ENCODE measurements around the gene KDM5A. TPM values are rescaled to one million over a fixed set of nuclear protein-coding genes. Genes with fewer than 3 reads are reported as not detected.
"Not testable (repeated sequence)": the region's sequence is repeated elsewhere in the genome, so short reads cannot be mapped to it uniquely, and the experiment has no call there.

Gene KDM5A
- polyA plus RNA-seq, 1 experiment, result 33.9 TPM

DNA sequence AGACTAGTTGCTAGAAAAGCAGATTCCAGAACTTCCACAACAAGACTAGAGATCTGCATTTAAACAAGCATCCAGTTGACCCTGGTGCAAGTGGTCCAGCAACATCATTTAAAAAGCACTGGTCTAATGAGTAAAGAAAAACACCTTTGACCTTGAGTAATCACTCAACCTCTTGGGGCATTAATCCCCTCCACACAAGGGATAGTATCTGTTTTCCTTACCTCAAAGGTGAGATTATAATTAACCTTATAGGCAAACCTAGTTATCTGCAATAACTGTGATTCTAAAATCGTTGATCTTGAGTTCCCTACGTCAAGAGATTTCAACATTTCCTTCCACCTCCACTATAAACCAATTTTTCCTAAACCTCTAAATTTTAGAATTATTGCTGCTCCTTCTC, 1.1 kb downstream of the KDM5A start:
- no peak overlapping the region for H3K27ac ChIP-seq (ENCODE audit: low read depth, low read length)

DNA sequence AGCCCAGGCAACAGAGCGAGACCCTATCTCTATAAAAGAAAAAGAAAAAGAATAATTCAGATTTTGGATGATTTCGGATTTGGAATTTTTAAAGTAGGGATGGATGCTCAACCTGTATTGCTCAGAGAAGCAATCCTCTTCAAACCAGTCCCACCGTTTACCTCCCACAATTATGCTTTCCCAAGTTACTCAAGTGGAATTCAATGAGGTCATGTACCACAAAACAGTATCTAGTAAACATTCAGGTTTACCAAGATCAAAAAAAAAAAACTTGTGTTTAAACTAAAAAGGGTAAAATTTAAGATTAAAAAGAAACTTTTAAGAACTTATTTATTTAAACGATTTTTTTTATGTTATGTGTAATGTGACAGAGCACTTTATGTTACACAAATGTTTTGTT, 2.5 kb downstream of the KDM5A start:
- ChIA-PET CTCF (no interaction called here), POLR2A (no interaction called here)
- Histone ChIP-seq H3K9me3 (ENCODE audit: control insufficient read depth, insufficient read depth, low read length) (no peaks in the 10 kb centered on the region), H3K4me3 (ENCODE audit: low read depth, low read length) (peak overlapping the region; percentile 93), H3K27me3 (ENCODE audit: control insufficient read depth, insufficient read depth, low read length) (no peaks in the 10 kb centered on the region), H3K27ac (ENCODE audit: low read depth, low read length) (no peak overlapping the region)
- no peak for DNase-seq (ENCODE audit: low read depth, low spot score)
- TF ChIP-seq, protein P1, sequence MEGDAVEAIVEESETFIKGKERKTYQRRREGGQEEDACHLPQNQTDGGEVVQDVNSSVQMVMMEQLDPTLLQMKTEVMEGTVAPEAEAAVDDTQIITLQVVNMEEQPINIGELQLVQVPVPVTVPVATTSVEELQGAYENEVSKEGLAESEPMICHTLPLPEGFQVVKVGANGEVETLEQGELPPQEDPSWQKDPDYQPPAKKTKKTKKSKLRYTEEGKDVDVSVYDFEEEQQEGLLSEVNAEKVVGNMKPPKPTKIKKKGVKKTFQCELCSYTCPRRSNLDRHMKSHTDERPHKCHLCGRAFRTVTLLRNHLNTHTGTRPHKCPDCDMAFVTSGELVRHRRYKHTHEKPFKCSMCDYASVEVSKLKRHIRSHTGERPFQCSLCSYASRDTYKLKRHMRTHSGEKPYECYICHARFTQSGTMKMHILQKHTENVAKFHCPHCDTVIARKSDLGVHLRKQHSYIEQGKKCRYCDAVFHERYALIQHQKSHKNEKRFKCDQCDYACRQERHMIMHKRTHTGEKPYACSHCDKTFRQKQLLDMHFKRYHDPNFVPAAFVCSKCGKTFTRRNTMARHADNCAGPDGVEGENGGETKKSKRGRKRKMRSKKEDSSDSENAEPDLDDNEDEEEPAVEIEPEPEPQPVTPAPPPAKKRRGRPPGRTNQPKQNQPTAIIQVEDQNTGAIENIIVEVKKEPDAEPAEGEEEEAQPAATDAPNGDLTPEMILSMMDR (IDR thresholded peaks at IDR 0.05; ENCODE audit: low read depth, low read length), result no peak

More for the DNA sequence above, 1.1 kb downstream of the KDM5A start:
- no peaks in the 10 kb centered on the region for H3K27me3 ChIP-seq (ENCODE audit: control insufficient read depth, insufficient read depth, low read length)
- DNase-seq (ENCODE audit: low read depth, low spot score), result no peak
- TF ChIP-seq, protein P1 (IDR thresholded peaks at IDR 0.05; ENCODE audit: low read depth, low read length), result no peak
- no peaks in the 10 kb centered on the region for H3K9me3 ChIP-seq (ENCODE audit: control insufficient read depth, insufficient read depth, low read length)
- peak overlapping the region; percentile 93 for H3K4me3 ChIP-seq (ENCODE audit: low read depth, low read length)
- CTCF ChIA-PET, result no interaction called here
- POLR2A ChIA-PET, result interaction anchor here (2.5 kb wide), 1 partner anchor 13 kb away, joined by 16 read pairs; the partner anchor contains the start of gene CCDC77

DNA sequence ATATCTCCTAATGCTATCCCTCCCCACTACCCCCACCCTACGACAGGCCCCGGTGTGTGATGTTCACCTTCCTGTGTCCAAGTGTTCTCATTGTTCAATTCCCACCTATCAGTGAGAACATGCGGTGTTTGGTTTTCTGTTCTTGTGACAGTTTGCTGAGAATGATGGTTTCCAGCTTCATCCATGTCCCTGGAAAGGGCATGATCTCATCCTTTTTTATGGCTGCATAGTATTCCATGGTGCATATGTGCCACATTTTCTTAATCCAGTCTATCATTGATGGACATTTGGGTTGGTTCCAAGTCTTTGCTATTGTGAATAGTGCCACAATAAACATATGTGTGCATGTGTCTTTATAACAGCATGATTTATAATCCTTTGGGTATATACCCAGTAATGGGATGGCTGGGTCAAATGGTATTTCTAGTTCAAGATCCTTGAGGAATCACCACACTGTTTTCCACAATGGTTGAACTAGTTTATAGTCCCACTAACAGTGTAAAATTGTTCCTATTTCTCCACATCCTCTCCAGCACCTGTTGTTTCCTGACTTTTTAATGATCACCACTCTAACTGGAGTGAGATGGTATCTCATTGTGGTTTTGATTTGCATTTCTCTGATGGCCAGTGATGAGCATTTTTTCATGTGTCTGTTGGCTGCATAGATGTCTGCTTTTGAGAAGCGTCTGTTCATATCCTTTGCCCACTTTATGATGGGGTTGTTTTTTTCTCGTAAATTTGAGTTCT, 18.2 kb downstream of the KDM5A start:
- H3K27me3 ChIP-seq (ENCODE audit: control insufficient read depth, insufficient read depth, low read length); DNase-seq (ENCODE audit: low read depth, low spot score); POLR2A ChIA-PET; CTCF ChIA-PET; H3K9me3 ChIP-seq (ENCODE audit: control insufficient read depth, insufficient read depth, low read length); H3K4me3 ChIP-seq (ENCODE audit: low read depth, low read length); H3K27ac ChIP-seq (ENCODE audit: low read depth, low read length): not testable (repeated sequence)

DNA sequence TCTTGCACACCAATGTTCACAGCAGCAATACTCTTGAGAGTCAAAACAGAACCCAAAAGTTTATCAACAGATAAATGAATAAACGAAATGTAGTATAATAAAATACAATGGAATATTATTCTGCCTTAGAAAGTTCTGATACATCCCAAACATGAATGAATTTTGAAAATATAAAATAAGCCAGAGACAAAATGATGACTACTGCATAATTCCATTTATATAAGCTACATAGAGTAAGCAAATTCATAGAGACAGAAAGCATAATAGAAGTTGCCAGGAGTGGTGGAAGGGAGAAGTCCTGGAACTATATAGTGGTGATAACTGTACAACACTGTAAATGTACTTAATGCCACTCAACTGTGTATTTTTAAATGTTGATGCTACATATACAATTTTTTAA, 21.1 kb downstream of the KDM5A start:
- DNase-seq (ENCODE audit: low read depth, low spot score), result no peak
- Histone ChIP-seq H3K4me3 (ENCODE audit: low read depth, low read length) (no peak overlapping the region), H3K9me3 (ENCODE audit: control insufficient read depth, insufficient read depth, low read length) (peaks cover 6% of the 10 kb centered on the region), H3K27ac (ENCODE audit: low read depth, low read length) (no peak overlapping the region), H3K27me3 (ENCODE audit: control insufficient read depth, insufficient read depth, low read length) (no peaks in the 10 kb centered on the region)
- POLR2A ChIA-PET, result no interaction called here
- TF ChIP-seq, protein P1 (IDR thresholded peaks at IDR 0.05; ENCODE audit: low read depth, low read length), result no peak
- CTCF ChIA-PET, result no interaction called here

DNA sequence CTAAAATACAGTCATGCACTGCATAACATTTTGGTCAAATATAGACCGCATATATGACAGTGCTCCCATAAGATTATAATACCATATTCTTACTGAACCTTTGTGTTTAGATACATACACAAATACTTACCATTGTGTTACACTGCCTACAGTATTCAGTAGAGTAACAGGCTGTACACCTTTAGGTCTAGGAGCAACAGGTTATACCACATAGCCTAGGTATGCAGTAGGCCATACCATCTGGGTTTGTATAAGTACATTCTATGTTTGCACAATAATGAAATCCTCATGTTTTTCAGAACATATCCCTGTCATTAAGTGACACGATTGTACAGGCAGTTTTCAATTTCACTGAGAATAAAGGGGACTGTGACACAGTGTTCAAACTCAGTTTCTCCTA, 22.3 kb downstream of the KDM5A start:
- ChIA-PET CTCF (no interaction called here), POLR2A (no interaction called here)
- Histone ChIP-seq H3K27ac (ENCODE audit: low read depth, low read length) (no peak overlapping the region), H3K9me3 (ENCODE audit: control insufficient read depth, insufficient read depth, low read length) (peaks cover 6% of the 10 kb centered on the region), H3K4me3 (ENCODE audit: low read depth, low read length) (no peak overlapping the region), H3K27me3 (ENCODE audit: control insufficient read depth, insufficient read depth, low read length) (no peaks in the 10 kb centered on the region)
- DNase-seq (ENCODE audit: low read depth, low spot score), result no peak
- TF ChIP-seq, protein P1 (IDR thresholded peaks at IDR 0.05; ENCODE audit: low read depth, low read length), result no peak

All from AG04450 (cell line).